Measurements from ENCODE around the gene CPEB4. TPM values are rescaled to one million over a fixed set of nuclear protein-coding genes. Genes with fewer than 3 reads are reported as not detected.

CPEB4 gene
- total and polyA plus RNA-seq, 2 experiments from 2014 or later: 5.9 to 10.2 TPM

- Histone ChIP-seq H3K4me2 (no peak overlapping the region), H3K36me3 (ENCODE audit: insufficient read depth) (no peaks in the 10 kb centered on the region), H3F3A (replicated peaks; ENCODE audit: low read depth) (no peaks in the 10 kb centered on the region), H3K27ac (ENCODE audit: low read depth) (no peak overlapping the region), H3K4me3 (no peak overlapping the region), H3K79me2 (replicated peaks; ENCODE audit: insufficient read depth) (no peaks in the 10 kb centered on the region), H3K27me3 (ENCODE audit: insufficient read depth) (no peaks in the 10 kb centered on the region), H4K20me1 (replicated peaks; ENCODE audit: insufficient read depth) (no peaks in the 10 kb centered on the region), H2AFZ (no peak overlapping the region), H3K9me2 (ENCODE audit: insufficient read depth) (peaks cover 4% of the 10 kb centered on the region; the same call in 1 of the 2 replicates), H3K4me1 (ENCODE audit: insufficient read depth) (peaks cover 5% of the 10 kb centered on the region; the same call in 1 of the 2 replicates)
- Mint-ChIP-seq H3K4me3 (no peak overlapping the region), H3K27ac (no peak overlapping the region), H3K9me3 (0 out of 3 replicates have a peak, but pooled peaks cover 2% of the 10 kb centered on the region), H3K27me3 (ENCODE audit: insufficient read depth, low read depth, poor library complexity) (peaks cover 2% of the 10 kb centered on the region), H3K4me1 (peaks cover 8% of the 10 kb centered on the region), H3K36me3 (ENCODE audit: low read depth) (peaks cover 2% of the 10 kb centered on the region; the same call in 1 of the 3 replicates)
- TF ChIP-seq NANOG (IDR thresholded peaks at IDR 0.05; ENCODE audit: borderline replicate concordance): no peak
- TF ChIP-seq REST (IDR thresholded peaks at IDR 0.05; ENCODE audit: unreplicated experiment): no peak
- TF ChIP-seq ZNF114 (CRISPR knock-in tag; IDR thresholded peaks at IDR 0.05): no peak
- no peak for TF ChIP-seq CTCF (conservative IDR thresholded peaks at IDR 0.05; ENCODE audit: low read depth in 2 of 2)
- TF ChIP-seq, protein P1, sequence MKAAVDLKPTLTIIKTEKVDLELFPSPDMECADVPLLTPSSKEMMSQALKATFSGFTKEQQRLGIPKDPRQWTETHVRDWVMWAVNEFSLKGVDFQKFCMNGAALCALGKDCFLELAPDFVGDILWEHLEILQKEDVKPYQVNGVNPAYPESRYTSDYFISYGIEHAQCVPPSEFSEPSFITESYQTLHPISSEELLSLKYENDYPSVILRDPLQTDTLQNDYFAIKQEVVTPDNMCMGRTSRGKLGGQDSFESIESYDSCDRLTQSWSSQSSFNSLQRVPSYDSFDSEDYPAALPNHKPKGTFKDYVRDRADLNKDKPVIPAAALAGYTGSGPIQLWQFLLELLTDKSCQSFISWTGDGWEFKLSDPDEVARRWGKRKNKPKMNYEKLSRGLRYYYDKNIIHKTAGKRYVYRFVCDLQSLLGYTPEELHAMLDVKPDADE (IDR thresholded peaks at IDR 0.05): no peak
- no peak for TF ChIP-seq JUNB (IDR thresholded peaks at IDR 0.05; ENCODE audit: unreplicated experiment)
- no peak for TF ChIP-seq EZH2 (IDR thresholded peaks at IDR 0.05; ENCODE audit: low read depth, unreplicated experiment)
- no peak for TF ChIP-seq STAT1 (IDR thresholded peaks at IDR 0.05; ENCODE audit: unreplicated experiment)
- no peak for TF ChIP-seq POLR2AphosphoS5 (IDR thresholded peaks at IDR 0.05; ENCODE audit: low read depth)
- DNase-seq (ENCODE audit: low spot score) (no peak), ATAC-seq (no peak)
These were observed 47.8 kb upstream of the CPEB4 start for GRCh38 chr5:173840111-173840983.
